HL-60/S4 treated with retinoic acid at 250 ng/mL for 4 days and 3 days (cell line): Measurements from ENCODE around the gene MTHFSD.

Source experiments
- in situ Hi-C: fragments of 300-500 bp; cut with MboI; formaldehyde crosslinking; loops from 2 replicates; pipeline ENCODE4 v1.7.0; 2022; ENCODE audit warnings: low sequenced_read_pairs

Gene MTHFSD

DNA sequence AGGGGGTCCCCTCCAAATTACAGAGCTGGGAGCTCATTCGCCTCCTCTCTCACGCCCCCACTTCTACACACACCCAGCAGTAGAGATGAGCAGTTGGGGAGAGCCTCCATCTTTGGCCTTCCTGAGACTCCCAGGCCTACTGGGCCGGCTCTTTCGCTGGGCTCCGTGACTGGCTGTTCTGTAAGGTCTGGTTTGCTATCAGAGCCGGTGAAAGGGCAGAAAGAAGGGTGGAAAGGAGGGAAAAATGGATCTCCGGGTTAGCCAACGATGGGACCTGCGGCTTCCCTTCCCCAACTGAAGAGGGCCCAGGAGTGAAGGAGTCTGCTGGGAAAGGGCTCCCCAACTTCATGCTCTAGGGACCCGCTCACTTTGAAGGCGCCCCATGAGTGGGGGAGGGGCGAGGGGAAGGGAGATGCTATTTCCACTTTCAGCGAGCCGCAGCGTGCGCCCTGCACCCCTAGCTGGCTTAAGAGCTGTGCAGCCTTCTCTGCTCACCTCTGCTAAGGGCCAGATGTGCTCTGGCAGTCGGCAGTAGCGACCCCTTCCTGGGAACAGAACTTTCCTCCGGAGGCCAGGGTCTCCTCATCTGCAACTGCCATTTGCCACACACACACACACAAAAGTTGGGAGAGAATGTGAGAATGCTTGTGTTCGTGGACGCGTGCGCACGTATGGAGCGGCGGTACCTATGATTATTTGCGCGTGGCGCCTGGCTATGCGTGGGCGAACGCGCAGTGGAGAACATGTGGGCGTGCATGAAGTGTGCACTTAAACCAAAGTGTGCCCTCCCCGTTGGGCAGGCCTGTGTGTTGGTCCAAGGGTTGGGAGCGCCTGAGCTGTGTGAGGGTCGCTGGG is 47.6 kb downstream of the MTHFSD start:
- in situ Hi-C loops, result loop anchor here (25.0 kb wide), 1 partner anchor 695 kb away; no protein-coding TSS in a partner anchor

DNA sequence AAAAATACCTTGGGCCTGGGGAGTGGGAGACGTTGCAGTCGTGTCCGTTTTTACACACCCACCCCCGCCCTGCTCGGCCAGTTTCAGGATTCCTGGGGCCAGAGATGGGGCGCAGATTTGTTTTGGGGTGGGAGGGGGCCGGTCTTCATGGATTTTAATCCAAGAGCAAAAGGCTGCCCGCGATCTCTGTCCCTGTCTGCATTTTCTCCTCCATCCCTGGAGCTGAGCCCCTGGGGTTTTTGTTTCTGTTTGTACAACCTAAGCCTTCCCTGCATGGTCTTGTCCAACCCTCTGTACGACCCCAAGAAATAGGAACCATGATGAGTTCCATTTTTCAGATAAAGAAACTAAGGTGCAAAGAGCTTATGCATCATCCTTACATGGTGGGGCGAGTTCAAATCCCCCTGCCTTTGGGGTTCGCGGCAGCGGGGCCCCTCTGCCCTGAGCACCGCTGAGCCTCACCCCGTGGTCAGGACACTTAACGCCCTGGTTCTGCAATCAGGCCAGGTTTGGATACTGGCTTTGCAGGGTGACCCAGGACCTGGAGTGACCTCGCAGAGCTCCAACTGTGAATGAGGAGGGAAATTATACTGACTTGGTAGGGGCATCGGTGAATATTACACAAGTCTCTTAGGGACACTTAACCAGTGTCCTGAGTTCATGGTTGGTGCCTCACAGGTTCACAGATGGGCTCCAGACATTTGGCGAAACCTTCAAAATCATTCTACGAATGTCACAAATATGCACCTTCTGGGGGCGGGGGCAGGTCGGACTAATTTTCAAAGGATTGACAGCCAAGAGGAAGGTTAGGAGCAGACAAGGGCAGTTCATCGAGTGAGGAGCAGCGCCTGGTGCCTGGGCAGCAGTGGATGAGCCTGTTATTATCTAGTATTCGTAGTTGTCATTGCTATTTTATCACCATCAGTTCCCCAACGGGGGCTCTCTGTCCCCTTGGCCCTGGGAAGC is 48.9 kb downstream of the MTHFSD start:
- in situ Hi-C loops, result loop anchor here (25.0 kb wide), 1 partner anchor 694 kb away; no protein-coding TSS in a partner anchor

DNA sequence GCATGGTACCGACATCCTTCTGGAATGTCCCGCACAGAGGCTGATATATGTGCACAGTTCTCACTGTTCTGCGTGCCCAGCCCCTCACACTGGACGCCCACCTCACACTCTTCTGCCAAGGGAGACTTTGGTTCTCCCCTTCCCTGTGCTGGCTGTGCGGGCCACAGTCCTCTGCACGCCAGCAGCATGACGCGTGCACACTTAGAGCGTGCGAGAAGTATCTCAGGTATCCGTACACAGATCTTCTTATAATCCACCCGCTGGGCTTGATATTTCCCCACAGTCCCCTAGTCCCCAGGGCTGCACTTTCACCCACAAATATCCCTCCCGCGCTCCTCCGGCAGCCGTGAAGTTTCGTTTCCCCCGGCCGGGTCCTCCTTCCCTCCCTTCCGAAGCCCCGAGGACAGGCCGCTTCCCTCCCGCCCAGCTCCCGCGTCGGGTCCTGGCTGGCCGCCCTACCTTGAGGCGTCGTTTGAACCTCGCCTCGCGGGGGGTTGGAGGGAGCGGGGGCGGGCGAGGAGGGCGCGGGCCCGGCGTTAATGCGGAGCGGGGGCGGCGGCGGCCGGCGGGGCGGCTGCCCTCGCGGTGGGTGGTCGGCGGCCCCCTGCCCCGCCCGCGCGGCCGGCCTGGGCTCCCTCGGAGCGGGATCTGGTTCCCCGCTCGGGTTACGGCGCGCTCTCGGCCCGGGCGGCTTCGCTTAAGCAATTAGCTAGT is 49.7 kb downstream of the MTHFSD start:
- in situ Hi-C loops, result loop anchor here (25.0 kb wide), 1 partner anchor 693 kb away; no protein-coding TSS in a partner anchor

DNA sequence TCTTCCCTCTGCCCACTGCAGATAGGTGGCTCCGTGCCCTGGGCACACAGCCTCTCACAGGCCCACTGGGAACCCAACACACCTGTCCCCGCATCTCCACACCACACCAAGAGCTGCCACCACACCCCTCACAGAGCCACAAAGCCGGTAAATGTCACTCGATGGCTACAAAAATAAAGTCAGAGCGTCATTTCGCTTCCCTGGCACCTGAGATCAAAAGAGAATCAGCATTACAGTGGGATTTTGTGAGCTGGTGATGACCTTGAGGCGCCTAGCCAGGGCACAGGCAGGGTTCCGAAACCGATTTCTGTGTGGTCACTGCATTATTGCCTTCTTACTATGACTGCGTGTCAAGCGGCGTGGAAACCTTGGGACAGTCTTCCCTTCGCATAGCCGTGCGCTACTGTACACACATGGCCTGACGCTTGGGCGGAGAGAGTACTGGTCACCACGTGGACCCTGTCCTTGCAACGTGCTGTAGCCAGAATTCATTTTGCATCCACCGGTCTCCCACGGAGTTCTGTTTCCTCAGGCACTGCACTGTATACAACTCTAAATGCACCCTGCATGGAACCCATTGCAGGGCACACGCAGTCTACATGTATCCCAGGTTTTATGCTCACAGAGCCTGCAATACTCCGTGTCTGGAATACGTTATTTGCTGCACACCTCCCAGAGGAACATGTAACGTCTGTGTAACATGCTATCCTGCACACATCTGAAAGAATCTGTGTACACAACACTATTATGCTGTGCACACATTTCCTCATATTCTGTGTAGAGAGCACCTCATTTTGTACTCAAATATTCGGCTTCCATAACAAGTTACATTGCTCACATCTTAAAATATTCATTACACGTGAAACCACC is 50.5 kb downstream of the MTHFSD start:
- in situ Hi-C loops, result loop anchor here (25.0 kb wide), 1 partner anchor 692 kb away; no protein-coding TSS in a partner anchor

DNA sequence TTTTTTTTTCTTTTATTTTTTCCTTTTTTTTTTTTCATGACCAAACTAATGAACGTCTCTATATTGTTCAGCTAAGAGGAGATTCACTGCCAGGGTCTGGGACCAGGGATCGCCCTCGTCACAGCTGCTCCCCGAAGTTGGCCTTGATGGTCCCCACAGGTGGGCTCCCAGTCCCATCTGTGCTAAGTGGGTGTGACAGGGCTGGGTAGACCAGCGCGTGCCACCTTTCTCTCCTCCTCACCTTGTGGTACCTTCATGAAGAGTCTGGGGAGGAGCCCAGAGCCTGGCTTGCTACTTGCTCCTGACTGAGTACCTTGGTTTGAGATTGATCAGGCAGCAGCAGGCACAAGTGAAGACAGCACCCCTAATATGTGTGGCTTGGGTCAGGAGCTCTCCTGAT is 51.2 kb downstream of the MTHFSD start:
- in situ Hi-C loops, result loop anchor here (25.0 kb wide), 1 partner anchor 692 kb away; no protein-coding TSS in a partner anchor

DNA sequence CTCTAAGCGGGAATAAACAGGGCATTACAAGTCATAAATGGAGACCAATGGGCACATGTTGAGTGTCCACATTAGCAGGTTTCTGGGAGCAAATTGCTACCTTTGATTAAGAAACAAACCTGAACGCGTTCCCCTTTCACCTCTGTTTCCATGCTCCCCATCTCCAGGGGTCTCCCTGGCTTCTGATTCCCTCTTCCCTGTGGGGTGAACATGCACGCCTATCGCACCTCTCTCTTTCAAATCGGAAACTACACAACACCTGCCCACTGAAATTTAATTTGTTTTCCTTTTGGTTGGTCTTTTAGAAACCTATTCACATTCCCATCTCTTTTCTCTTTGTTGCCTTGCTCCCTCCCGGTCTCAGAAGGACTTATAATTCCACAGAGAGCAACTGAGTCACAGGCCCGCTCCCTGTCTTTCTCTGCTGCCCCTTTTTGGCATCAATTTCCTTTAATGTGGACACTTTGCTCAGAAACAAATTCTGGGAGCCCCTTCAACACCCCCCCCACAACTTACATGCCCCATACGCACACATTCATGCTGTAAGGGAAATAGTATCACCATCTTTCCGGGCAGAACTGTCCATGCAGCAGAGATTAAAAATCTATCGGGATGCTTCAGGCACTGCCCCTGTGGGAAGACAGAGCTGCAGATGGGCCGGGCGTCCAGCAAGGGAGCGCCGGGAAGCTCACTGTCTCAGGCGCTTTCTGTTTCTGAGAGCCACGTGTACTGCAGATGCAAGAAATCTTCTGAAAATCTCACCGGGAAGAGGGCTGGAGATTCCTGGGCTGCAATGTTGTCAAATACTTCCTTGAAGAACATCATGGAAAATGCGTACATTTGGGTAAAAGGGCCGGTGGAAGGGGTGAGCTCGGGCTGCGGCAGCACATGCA is 51.9 kb downstream of the MTHFSD start:
- in situ Hi-C loops, result loop anchor here (25.0 kb wide), 1 partner anchor 691 kb away; no protein-coding TSS in a partner anchor

DNA sequence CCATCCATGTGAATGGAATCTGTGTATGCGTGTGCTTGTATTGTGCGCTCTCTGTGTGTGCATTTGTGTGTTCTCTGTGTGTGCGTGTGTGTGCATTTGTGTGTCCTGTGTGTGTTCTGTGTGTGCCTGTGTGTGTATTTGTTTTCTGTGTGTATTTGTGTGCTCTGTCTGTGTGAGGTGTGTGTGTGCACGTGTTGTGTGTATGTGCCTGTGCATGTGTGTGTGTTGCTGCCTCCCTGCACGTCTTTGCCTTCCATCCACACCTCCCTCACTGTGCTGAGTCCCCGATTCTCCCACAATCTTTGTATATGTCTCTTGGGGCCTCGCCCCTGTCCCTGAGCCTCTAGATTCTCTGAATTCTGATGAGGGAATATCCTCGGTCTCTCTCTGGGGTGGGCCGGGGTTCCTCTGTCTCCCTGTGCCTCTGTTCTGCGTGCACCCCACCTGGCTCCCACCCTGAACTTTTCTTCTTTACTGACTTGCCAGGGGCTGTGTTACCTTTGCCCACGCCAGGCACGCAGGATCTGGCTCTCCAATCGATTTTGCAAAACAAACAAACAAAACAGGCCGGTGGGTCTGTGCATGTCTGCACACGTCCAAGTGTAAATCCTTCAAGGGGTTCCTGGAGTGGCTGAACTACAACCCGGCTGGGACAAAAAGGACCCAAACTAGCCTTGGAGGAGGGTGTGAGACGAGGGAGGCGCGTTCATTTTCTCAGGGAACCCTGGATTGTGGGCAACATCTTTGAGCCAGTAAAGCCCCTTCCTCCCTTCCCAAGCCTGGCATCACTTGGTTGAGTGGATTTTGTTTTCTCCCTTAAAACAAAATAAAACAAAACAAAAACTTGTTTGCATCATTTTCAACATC is 52.8 kb downstream of the MTHFSD start:
- in situ Hi-C loops, result loop anchor here (25.0 kb wide), 1 partner anchor 690 kb away; no protein-coding TSS in a partner anchor

DNA sequence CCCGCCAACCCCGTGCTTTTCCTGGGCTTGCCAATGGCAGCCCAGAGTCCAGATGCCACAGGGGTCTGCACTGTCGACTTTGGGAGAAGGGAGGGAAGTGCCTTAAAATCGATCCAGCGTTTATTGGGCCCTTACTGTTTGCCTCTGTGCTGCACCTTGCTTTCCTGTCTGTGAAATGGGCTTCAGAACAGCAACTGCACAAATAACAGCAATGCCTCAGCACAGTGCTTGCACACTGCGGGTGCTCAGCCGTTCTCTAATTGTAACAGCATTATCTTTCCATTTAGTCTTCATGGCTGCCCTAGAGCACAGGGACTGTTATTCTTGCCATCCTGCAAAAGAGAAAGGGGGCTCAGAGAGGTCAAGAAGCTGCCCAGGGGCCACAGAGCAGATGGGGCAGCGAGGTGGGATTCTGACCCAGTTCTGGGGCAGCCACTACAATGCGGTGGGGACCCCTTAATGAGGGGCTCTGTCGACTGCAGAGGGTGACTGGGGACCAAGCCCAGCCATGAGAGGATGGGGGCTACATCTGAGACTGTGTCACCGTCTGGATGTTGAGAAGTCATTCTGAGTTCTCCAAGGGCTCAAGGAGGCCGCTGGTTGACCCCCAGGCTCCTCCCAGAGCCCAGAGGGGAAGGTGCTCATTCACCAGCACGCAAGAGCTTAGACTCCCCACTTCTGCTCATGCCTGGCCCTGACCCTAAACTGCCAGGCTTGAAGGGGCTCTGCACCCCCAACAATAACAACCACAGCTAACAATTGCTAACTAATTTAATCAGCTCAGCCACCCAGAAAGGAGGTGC is 54.1 kb downstream of the MTHFSD start:
- in situ Hi-C loops, result loop anchor here (25.0 kb wide), 1 partner anchor 689 kb away; no protein-coding TSS in a partner anchor

DNA sequence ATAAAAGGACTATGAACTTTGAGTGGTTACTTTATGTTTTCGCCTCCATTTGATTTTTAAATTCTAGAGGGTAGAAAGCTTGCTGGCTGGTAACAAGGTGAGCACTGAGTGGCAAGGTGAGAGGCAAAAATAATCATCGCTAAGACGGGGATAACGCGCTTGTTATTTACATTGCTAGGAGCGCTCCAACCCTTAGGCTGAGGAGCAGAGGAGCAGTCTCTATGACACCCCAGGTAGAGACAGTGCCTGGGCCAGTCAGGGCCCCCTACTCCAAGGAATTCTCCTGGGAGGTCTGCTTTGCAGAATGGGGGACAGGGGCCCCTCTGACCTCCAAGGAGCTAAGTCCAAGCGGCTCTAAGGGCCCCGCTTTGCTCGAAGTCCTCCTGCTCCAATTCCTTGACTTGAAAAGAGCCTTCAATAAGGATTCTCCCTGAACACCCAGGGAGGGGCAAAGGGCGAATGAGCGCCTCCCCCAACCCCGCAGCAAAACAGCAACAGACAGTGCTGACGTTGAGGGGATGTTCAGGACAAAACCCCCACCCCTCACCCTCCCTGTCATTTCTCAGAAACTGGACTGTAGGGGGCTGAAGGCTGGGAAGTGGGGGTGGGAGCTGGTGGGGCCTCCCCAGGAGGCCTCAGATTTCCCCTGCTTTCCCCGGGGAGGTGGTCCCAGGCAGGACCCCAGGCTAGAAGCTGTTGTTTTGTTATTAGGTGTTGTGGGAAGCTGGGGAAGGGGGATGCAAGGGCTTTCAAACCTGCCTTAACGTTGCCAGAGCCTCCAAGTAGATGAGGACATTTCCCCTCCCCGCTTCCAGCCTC is 54.9 kb downstream of the MTHFSD start:
- in situ Hi-C loops, result loop anchor here (25.0 kb wide), 1 partner anchor 688 kb away; no protein-coding TSS in a partner anchor

DNA sequence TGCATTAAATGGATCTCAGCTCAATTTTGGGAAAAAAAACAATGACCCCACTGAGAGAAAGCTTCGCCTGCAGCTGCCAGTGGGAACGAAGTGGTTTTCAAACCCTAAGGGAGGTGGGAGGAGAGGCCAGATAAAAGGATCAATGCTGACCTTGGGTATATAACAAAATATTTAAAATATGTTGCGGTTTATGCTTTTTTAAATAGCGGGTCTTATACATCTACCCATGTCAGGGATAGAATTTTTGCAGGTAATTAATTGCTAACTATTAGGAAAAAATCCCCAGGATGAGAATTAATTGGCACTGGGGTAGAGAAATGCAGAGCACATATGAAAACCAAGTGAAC is 55.6 kb downstream of the MTHFSD start:
- in situ Hi-C loops, result no loop called here

DNA sequence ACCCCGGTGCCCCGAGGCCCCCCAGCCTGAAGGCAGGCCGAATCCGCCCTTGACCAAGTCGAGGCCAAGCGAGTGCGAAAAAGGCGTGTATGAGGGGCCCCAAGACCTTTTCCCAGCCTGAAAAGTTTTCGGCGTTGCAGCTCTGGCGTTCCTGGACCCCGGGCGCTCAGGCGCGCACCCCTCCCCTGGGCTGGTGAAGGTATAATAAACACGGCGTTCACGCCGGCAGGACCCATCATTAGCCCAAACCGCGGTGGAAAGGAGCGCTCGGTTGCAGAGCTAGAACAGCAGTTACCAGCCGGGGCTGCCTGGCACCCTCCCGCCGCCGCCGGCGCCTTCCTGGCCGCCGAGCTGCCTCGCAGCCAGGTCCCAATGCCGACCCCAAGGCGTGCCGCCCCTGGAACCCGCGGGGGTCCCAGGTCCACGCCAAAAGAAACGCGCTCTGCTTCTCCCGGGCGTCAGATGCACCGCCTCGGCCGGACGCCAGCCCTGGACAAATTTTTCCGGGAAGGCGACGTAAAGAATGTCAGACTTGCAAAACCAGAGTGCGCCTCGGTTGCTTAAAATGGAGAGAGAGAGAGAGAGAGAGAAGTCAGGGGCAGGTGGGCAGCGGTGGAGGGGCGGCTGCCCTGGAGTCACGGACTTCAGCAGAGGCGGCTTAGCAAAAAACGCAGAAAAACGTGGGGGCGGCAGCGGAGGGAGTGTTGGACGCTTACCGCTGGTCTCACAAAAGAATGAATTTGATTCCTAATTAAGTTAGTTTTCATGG is 56.2 kb downstream of the MTHFSD start:
- in situ Hi-C loops, result no loop called here

DNA sequence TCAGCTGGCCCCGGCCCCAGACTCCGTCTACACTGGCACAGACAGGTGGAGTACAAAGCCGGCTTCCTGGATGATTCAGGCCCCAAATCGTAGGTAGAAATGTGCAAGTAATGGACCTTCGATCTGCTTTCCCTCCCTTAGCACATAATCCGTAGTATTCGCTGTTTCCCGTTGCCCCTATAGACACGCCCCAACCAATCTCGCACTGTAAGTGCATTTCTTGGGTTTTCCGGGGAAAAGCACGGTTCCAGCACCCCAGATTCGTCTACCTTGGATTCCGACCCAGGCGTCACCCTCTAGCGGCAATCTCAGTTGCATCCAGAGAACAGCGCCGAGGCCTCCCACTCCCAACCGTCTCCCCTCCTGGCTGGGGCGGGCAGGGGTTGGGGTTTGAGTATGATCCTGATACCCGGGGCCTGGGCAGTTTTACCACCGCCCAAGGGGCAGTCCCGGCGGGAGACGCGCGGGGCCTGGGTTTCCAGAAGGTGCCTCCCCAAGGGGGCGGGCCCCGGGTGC is 56.8 kb downstream of the MTHFSD start:
- in situ Hi-C loops, result no loop called here

DNA sequence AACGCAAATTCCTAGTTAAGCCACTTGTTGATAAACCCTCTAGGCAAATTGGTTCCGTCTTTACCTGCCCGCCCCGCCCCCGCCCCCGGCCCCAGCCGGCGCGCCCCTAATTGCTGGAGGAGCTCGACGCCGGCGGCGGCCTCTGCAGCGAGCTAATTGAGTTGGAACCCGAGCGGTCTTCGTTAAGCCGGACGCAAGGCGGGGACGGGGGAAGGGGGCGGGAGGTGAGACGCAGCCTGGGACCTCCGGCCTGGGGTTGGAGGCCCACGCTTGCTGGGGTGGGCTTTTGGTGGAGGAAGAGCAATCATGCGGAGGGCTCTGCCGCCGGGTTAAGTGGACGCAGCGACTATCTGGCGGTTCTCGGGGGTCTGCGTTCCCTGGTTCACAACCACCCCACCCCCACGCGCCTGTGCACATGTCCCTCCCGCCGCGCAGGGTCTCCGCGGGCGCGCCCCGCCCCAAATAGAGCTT is 57.4 kb downstream of the MTHFSD start:
- in situ Hi-C loops, result no loop called here

DNA sequence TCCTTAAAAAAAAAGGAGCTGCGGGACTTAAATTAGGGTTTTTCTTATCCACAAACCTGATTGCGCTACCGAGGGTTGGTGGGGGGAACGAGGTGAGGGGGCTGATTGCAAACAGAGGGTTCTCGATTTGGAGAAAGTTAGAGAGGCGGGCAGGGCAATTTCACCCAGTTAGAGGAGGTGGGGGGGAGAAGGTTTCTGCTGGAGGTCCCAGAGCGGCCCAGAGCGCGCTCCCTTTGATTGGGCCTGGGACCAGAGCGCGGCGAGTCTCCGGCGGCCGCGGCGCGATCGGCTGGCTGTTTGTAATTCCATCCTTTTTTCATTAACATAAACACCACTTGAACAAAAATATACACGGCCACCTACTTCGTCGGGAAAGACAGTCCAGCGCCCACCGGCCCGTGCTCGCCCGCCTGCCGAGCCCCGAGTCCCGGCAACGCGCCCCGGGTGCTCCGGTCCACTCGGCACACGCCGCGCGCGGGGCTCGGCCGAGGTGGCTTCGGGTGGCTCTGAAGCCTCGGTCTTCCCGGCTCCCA is 58.0 kb downstream of the MTHFSD start:
- in situ Hi-C loops, result no loop called here
